Measurements from ENCODE around the gene LTBP2.

The LTBP2 gene

DNA sequence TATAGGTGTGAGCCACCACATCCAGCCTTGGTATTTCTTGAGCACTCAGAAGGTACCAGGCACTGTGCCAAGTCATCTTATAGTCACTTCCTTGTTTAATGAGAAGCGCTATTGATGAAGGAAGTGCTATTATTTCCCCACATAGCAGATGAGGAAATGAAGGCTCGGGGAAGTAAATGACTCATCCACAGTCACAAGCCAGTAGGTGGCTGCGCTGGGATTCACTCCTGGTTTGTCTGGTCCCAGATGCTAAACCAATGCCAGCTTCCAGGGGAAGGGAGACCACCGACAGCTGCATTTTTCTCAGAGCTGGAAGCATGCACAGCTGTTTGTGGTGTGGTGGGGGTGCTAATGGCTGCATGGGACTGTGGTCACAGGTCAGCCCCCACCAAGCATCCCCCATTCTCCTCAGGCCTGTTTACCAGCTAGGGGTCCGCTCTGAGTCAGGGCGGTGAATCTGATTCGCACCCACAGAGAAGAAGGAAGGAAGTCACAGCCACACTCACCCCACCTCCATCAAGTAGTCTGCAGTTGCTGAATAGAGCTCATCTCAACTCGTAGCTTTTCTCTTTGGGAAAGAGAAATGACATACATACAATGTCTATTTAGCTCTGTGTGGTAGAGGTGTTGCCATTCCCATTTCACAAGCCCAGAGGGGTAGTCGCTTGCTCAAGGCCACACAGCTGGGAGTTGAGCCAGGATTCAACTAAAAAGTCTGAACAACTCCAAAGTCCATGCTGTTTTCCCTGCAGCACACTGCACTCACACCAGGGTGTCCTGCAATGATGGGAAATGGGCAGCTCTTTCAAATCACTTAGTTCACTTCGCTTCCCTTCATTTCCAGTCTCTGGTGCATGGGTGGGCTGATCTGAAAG lies 6.3 kb upstream of the LTBP2 start:
- TF ChIP-seq, protein P1, sequence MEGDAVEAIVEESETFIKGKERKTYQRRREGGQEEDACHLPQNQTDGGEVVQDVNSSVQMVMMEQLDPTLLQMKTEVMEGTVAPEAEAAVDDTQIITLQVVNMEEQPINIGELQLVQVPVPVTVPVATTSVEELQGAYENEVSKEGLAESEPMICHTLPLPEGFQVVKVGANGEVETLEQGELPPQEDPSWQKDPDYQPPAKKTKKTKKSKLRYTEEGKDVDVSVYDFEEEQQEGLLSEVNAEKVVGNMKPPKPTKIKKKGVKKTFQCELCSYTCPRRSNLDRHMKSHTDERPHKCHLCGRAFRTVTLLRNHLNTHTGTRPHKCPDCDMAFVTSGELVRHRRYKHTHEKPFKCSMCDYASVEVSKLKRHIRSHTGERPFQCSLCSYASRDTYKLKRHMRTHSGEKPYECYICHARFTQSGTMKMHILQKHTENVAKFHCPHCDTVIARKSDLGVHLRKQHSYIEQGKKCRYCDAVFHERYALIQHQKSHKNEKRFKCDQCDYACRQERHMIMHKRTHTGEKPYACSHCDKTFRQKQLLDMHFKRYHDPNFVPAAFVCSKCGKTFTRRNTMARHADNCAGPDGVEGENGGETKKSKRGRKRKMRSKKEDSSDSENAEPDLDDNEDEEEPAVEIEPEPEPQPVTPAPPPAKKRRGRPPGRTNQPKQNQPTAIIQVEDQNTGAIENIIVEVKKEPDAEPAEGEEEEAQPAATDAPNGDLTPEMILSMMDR (conservative IDR thresholded peaks at IDR 0.05; ENCODE audit: low read depth, low read length) = no peak
- H3K4me3 ChIP-seq (ENCODE audit: low read length) = no peak overlapping the region
- no peak for DNase-seq (ENCODE audit: low read depth)

DNA sequence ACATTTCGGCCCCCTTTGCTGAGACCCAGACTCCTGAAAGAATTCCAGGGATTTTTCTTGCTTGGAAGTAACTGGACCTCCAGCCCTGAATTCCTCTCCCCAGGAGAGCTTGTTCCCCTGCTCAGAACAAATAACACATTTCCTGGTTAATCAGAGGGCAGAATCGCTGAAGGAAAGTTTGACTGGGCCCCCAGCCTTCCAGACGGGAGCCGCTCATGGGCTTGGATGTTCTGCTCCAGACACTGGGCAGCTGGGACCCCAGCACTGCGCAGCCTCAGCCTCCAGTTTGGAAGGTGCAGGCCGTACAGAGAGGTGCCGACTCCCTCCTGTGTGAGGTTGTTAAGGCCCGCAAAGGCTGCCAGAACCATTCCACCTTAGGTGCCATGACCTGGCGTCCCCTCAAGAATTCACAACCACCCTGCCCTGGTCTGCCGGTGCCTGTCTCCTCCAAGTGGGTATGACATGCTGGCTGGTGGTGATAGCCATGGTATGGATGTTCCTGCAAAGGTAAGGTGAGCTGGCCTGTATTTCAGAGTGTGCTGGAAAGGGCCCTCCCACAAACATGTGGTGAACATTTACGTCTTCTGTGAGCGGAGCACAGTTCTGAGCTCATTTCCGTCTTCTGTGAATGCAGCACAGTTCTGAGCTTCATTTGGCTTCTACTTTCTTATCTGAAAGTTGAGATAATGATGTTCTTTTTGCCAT lies 5.1 kb upstream of the LTBP2 start:
- no peak overlapping the region for H3K4me3 ChIP-seq (ENCODE audit: low read length)
- TF ChIP-seq, protein P1 (conservative IDR thresholded peaks at IDR 0.05; ENCODE audit: low read depth, low read length) = no peak
- DNase-seq (ENCODE audit: low read depth) = no peak

DNA sequence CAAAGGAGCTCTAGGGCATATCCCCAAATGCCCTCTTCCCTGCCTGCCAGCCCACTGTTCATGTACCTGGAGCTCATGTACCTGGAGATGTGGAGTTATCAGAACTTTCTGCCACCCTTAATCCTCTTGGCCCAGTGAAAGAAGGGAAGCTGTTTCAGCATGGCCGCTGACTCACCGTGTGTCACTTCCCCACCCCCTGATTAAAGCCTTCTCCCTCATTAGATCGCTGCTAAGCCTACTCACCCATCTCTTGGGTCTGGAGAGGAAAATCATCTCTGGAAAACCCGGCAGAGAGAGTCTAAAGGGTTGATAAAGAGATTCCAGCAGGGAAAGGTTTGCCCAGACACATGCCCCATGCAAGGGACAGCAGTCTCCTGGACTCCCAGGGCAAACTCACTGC lies 4.5 kb upstream of the LTBP2 start:
- no peak overlapping the region for H3K4me3 ChIP-seq (ENCODE audit: low read length)
- TF ChIP-seq, protein P1 (conservative IDR thresholded peaks at IDR 0.05; ENCODE audit: low read depth, low read length) = no peak
- peak; percentile 77 for DNase-seq (ENCODE audit: low read depth)

DNA sequence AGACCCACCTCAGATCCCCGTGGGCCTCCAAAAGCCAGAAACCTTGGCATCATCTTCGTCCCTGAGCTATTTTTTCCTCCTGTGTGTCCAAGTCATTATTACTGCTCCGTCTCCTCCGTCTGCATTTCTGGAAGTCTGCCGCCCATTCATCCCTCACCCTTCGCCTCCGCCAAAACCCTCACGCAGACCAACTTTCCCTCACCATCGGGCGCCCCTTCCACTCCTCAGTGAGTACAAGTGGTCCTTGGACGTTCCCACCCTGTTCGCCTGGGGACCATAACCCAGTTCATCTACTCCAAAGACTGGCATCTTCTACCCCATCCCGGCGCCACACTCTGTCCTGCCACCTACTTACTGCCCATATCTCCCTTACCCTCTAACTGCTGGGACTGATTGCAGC lies 3.7 kb upstream of the LTBP2 start:
- H3K4me3 ChIP-seq (ENCODE audit: low read length) = no peak overlapping the region
- TF ChIP-seq, protein P1 (conservative IDR thresholded peaks at IDR 0.05; ENCODE audit: low read depth, low read length) = no peak
- no peak for DNase-seq (ENCODE audit: low read depth)

DNA sequence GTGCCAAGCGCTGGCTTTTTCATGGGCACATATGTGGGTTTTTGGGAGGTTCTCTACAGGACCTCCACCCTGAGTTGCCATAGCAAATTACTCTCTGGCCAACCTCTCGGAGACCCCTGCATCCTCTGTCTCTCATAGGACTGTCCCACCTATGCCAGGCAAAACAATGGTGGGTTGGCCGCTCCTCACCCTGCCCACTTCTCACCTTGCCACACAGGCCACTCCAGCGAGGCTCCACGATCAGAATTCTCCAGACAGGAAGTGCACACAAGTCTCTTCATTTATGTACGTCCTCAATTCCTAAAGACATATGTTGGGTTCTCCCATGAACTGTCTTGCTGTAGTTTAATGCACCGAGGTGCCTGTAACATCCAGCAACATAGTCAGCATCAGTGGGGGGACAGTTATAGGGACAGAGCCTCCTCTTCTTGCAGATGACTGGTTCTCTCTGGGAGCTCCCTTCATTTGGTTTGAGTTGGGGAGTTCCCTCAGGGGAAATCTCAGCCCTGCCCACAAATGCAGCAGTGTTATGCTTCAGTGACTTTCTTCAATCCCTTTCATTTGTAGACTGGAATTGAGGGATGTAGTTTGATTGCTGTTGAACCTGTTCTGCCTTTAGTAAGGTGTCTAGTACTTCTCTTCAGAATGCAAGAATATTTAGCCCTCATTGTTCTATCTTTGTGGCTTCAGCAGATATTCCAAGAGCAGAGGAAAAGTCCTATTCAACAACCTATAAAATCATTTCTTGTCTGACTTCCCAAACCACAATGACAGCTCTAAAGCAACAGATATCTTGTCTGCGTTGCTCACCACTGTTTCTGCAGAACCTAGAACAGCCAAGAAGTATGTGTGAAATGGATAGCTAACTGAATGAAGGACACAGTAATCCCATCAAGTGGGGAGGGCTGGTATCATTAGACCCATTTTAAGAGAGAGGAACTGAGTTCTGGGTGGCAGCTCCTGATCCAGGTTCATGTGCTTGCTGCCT lies 2.8 kb upstream of the LTBP2 start:
- TF ChIP-seq, protein P1 (conservative IDR thresholded peaks at IDR 0.05; ENCODE audit: low read depth, low read length) = no peak
- DNase-seq (ENCODE audit: low read depth) = no peak
- no peak overlapping the region for H3K4me3 ChIP-seq (ENCODE audit: low read length)

DNA sequence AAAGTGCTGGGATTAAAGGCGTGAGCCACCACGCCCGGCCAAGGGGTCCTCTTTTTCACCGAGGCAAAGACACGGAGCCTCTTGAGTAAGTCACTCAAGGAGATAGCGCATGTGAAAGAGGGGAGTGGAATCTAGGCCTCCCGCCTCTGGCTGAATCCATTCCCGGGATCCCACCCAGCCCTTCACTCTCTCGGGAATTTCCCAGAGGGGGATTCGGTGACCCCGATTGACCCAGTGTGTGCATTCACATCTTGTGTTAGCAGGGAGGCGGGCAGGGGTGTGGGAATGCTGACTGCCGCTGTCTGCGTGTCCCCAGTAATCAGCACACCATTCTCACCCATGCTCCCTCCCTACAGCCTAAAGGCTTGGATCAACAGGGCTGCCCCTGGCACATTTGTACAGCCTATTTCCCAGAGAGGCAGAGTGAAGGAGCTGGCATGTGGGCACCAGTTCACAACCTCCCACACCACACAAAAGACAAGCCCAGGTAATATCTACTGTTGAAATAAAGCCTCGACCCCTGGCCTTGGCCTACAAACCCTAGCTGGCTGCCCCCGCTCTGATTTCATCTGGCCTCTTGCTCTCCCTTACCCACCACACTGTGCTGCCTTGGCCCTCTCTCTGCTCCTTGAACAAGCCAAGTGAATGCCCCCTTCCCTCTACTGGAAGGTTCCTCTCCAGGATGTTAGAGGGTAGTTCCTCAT lies 1.3 kb upstream of the LTBP2 start:
- DNase-seq (ENCODE audit: low read depth) = no peak
- H3K4me3 ChIP-seq (ENCODE audit: low read length) = no peak overlapping the region
- TF ChIP-seq, protein P1 (conservative IDR thresholded peaks at IDR 0.05; ENCODE audit: low read depth, low read length) = no peak
